GM23338 (cell line): ENCODE measurements around the gene DIAPH1. TPM values are rescaled to one million over a fixed set of nuclear protein-coding genes. Genes with fewer than 3 reads are reported as not detected.

Experiments
- ATAC-seq: fragments of 200-7000 bp; cut with Tn5 transposase; 3 replicates; pipeline ENCODE4 v1.9.1; 2020
- DNase-seq: peaks from one replicate; pipeline ENCODE4 v3.0.0-alpha.2; 2015; ENCODE audit warnings: low spot score
- H2AFZ ChIP-seq: fragments of 200-600 bp; sonication (generic); 2 replicates; pipeline ENCODE4 v1.8.0; 2016; ENCODE audit warnings: antibody characterized with exemption, mild to moderate bottlenecking, moderate library complexity
- H3F3A ChIP-seq: fragments of 200-600 bp; sonication (generic); replicated peaks from 2 replicates; pipeline ENCODE4 v1.8.0; 2017; ENCODE audit warnings: antibody characterized with exemption, mixed run types, low read depth
- H3K27ac ChIP-seq: fragments of 200-600 bp; sonication (generic); 2 replicates; pipeline ENCODE4 v1.6.1; 2016; ENCODE audit warnings: low read depth
- H3K27me3 ChIP-seq: fragments of 200-600 bp; sonication (generic); 2 replicates; pipeline ENCODE4 v1.8.0; 2016; ENCODE audit warnings: mild to moderate bottlenecking, mixed run types, moderate library complexity; ENCODE audit not compliant: insufficient read depth
- H3K36me3 ChIP-seq: fragments of 200-600 bp; sonication (generic); 2 replicates; pipeline ENCODE4 v1.8.0; 2016; ENCODE audit warnings: mild to moderate bottlenecking; ENCODE audit not compliant: insufficient read depth
- H3K4me1 ChIP-seq: fragments of 200-600 bp; sonication (generic); 2 replicates; pipeline ENCODE4 v1.8.0; 2016; ENCODE audit warnings: mild to moderate bottlenecking, moderate library complexity; ENCODE audit not compliant: insufficient read depth
- H3K4me2 ChIP-seq: fragments of 200-600 bp; sonication (generic); 2 replicates; pipeline ENCODE4 v1.7.1; 2017; ENCODE audit warnings: mixed run types
- H3K4me3 ChIP-seq: fragments of 200-600 bp; sonication (generic); 2 replicates; pipeline ENCODE4 v1.6.1; 2016; ENCODE audit warnings: mixed run types
- H3K79me2 ChIP-seq: fragments of 200-600 bp; sonication (generic); replicated peaks from 2 replicates; pipeline ENCODE4 v1.8.0; 2017; ENCODE audit warnings: mild to moderate bottlenecking; ENCODE audit not compliant: insufficient read depth
- H3K9me2 ChIP-seq: fragments of 200-600 bp; sonication (generic); 2 replicates; pipeline ENCODE4 v1.8.0; 2017; ENCODE audit not compliant: insufficient read depth
- H4K20me1 ChIP-seq: fragments of 200-600 bp; sonication (generic); replicated peaks from 2 replicates; pipeline ENCODE4 v1.8.0; 2017; ENCODE audit warnings: mild to moderate bottlenecking; ENCODE audit not compliant: insufficient read depth
- H3K27ac Mint-ChIP-seq: 2 replicates; pipeline ENCODE4 v1.8.0; 2020; ENCODE audit warnings: inconsistent platforms, mild to moderate bottlenecking, moderate library complexity, mixed read lengths
- H3K27me3 Mint-ChIP-seq: 3 replicates; pipeline ENCODE4 v1.8.0; 2022; ENCODE audit warnings: low read depth, mild to moderate bottlenecking, moderate library complexity, mixed read lengths, inconsistent platforms; ENCODE audit not compliant: insufficient read depth, poor library complexity
- H3K36me3 Mint-ChIP-seq: 3 replicates; pipeline ENCODE4 v1.8.0; 2021; ENCODE audit warnings: low read depth, mild to moderate bottlenecking, inconsistent platforms, moderate library complexity, mixed read lengths
- H3K4me1 Mint-ChIP-seq: 3 replicates; pipeline ENCODE4 v1.8.0; 2020; ENCODE audit warnings: mild to moderate bottlenecking, inconsistent platforms, mixed read lengths
- H3K4me3 Mint-ChIP-seq: 3 replicates; pipeline ENCODE4 v1.8.0; 2021; ENCODE audit warnings: moderate library complexity, mild to moderate bottlenecking, inconsistent platforms, mixed read lengths
- H3K9me3 Mint-ChIP-seq: 3 replicates; pipeline ENCODE4 v1.8.0; 2020; ENCODE audit warnings: moderate library complexity, mild to moderate bottlenecking, inconsistent platforms, mixed read lengths
- CREB1 ChIP-seq: fragments of 250-450 bp; sonication (Bioruptor Pico); IDR thresholded peaks from 2 replicates; pipeline ENCODE4 v1.5.0; 2020; ENCODE audit warnings: low read depth, mild to moderate bottlenecking, moderate library complexity
- JUNB ChIP-seq: IDR thresholded peaks from one replicate; pipeline ENCODE4 v1.6.1; 2016; ENCODE audit warnings: antibody characterized with exemption; ENCODE audit not compliant: unreplicated experiment
- polyA plus RNA-seq: library from polyadenylated mRNA; unstranded; fragments of >200 nt; fragmentation: Nextera tagmentation; extraction: Ambion mirVana; gene quantifications from 2 replicates; pipeline ENCODE4 v1.2.1, GENCODE V29; 2016
- total RNA-seq: library from RNA; depleted of rRNA; stranded (reverse); fragments of >200 nt; shearing (Covaris generic); gene quantifications from 2 replicates; pipeline ENCODE4 v1.2.3, GENCODE V29; 2014
- TF ChIP-seq, protein P1 (sequence below): fragments of 250-450 bp; sonication (Bioruptor Pico); IDR thresholded peaks from 2 replicates; pipeline ENCODE4 v1.5.0; 2020; ENCODE audit warnings: mild to moderate bottlenecking, moderate library complexity
- TF ChIP-seq, protein P2 (sequence below), 2 experiments: fragments of 200-600 bp in 1 of 2; sonication (generic) in 1 of 2; conservative IDR thresholded peaks; 2 replicates each; pipeline versions ENCODE4 v1.5.1 to v1.6.1; 2016 to 2017; ENCODE audit warnings: antibody characterized with exemption in 2 of 2, low read depth in 2 of 2, mild to moderate bottlenecking in 2 of 2, moderate library complexity in 1 of 2

The DIAPH1 gene
- total and polyA plus RNA-seq, 2 experiments from 2014 or later = 42.9 to 104 TPM

DNA sequence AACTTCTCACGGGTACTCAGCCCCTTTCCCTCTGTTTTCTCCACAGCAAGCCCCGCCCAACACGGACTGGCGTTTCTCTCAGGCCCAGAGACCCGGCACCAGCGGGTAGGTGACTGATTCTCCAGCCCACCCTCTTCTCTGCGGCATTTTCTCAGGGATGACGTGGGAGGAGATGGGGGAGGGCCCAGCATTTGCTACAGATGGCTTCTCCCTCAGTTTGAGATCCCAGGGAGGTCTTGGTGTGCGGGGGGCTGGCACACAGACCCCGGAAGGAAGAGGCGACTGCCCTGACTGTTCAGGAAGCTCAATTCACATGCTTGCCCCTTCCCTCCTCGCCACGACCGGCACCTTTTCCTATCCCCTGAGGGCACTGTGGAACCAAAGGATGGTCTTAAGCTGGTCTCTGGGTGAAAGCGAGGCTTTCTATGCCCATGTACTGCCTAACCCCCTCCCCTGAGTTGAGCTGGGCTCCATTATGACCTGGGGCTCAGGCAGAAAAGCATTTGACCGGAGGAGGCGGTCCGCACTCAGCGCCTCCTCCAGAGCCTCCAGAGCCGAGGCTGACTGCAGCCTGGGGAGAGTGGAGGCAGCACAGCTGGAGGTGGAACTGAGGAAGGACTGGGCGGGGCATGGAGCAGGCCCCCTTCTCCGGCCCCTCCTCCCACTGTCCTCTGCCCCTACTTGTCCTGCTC, 123.9 kb downstream of the DIAPH1 start:
- ATAC-seq (peak; percentile 11), DNase-seq (peak; percentile 62)
- H3K4me1 ChIP-seq = peaks cover 39% of the 10 kb centered on the region

More for the DNA sequence above, 123.9 kb downstream of the DIAPH1 start:
- H3F3A ChIP-seq = 0 out of 2 replicates have a peak, but pooled peaks cover 10% of the 10 kb centered on the region
- H3K9me2 ChIP-seq = no peaks in the 10 kb centered on the region; the same call in 1 of the 2 replicates
- H3K27ac ChIP-seq = no peak overlapping the region
- no peaks in the 10 kb centered on the region for H4K20me1 ChIP-seq
- H3K4me2 ChIP-seq = peak overlapping the region; percentile 79
- TF ChIP-seq, protein P1, sequence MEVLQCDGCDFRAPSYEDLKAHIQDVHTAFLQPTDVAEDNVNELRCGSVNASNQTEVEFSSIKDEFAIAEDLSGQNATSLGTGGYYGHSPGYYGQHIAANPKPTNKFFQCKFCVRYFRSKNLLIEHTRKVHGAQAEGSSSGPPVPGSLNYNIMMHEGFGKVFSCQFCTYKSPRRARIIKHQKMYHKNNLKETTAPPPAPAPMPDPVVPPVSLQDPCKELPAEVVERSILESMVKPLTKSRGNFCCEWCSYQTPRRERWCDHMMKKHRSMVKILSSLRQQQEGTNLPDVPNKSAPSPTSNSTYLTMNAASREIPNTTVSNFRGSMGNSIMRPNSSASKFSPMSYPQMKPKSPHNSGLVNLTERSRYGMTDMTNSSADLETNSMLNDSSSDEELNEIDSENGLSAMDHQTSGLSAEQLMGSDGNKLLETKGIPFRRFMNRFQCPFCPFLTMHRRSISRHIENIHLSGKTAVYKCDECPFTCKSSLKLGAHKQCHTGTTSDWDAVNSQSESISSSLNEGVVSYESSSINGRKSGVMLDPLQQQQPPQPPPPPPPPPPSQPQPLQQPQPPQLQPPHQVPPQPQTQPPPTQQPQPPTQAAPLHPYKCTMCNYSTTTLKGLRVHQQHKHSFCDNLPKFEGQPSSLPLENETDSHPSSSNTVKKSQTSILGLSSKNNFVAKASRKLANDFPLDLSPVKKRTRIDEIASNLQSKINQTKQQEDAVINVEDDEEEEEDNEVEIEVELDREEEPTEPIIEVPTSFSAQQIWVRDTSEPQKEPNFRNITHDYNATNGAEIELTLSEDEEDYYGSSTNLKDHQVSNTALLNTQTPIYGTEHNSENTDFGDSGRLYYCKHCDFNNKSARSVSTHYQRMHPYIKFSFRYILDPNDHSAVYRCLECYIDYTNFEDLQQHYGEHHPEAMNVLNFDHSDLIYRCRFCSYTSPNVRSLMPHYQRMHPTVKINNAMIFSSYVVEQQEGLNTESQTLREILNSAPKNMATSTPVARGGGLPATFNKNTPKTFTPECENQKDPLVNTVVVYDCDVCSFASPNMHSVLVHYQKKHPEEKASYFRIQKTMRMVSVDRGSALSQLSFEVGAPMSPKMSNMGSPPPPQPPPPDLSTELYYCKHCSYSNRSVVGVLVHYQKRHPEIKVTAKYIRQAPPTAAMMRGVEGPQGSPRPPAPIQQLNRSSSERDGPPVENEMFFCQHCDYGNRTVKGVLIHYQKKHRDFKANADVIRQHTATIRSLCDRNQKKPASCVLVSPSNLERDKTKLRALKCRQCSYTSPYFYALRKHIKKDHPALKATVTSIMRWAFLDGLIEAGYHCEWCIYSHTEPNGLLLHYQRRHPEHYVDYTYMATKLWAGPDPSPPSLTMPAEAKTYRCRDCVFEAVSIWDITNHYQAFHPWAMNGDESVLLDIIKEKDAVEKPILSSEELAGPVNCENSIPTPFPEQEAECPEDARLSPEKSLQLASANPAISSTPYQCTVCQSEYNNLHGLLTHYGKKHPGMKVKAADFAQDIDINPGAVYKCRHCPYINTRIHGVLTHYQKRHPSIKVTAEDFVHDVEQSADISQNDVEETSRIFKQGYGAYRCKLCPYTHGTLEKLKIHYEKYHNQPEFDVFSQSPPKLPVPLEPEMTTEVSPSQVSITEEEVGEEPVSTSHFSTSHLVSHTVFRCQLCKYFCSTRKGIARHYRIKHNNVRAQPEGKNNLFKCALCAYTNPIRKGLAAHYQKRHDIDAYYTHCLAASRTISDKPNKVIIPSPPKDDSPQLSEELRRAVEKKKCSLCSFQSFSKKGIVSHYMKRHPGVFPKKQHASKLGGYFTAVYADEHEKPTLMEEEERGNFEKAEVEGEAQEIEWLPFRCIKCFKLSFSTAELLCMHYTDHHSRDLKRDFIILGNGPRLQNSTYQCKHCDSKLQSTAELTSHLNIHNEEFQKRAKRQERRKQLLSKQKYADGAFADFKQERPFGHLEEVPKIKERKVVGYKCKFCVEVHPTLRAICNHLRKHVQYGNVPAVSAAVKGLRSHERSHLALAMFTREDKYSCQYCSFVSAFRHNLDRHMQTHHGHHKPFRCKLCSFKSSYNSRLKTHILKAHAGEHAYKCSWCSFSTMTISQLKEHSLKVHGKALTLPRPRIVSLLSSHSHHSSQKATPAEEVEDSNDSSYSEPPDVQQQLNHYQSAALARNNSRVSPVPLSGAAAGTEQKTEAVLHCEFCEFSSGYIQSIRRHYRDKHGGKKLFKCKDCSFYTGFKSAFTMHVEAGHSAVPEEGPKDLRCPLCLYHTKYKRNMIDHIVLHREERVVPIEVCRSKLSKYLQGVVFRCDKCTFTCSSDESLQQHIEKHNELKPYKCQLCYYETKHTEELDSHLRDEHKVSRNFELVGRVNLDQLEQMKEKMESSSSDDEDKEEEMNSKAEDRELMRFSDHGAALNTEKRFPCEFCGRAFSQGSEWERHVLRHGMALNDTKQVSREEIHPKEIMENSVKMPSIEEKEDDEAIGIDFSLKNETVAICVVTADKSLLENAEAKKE = no peak
- TF ChIP-seq JUNB (no peak), CREB1 (CRISPR knock-in tag) (0 out of 2 replicates have a peak, but pooled peaks have one; percentile 11)
- TF ChIP-seq, protein P2, sequence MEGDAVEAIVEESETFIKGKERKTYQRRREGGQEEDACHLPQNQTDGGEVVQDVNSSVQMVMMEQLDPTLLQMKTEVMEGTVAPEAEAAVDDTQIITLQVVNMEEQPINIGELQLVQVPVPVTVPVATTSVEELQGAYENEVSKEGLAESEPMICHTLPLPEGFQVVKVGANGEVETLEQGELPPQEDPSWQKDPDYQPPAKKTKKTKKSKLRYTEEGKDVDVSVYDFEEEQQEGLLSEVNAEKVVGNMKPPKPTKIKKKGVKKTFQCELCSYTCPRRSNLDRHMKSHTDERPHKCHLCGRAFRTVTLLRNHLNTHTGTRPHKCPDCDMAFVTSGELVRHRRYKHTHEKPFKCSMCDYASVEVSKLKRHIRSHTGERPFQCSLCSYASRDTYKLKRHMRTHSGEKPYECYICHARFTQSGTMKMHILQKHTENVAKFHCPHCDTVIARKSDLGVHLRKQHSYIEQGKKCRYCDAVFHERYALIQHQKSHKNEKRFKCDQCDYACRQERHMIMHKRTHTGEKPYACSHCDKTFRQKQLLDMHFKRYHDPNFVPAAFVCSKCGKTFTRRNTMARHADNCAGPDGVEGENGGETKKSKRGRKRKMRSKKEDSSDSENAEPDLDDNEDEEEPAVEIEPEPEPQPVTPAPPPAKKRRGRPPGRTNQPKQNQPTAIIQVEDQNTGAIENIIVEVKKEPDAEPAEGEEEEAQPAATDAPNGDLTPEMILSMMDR (conservative IDR thresholded peaks at IDR 0.05; ENCODE audit: low read depth in 2 of 2) = no peak
- H3K36me3 Mint-ChIP-seq = peaks cover 17% of the 10 kb centered on the region
- H3K27me3 Mint-ChIP-seq = peaks cover 54% of the 10 kb centered on the region
- peaks cover 49% of the 10 kb centered on the region for H3K4me1 Mint-ChIP-seq
- H3K27ac Mint-ChIP-seq = no peak overlapping the region
- H2AFZ ChIP-seq = peak overlapping the region; percentile 76
- peak overlapping the region; percentile 30 for H3K4me3 Mint-ChIP-seq
- no peaks in the 10 kb centered on the region for H3K9me3 Mint-ChIP-seq
- peak overlapping the region; percentile 51 for H3K4me3 ChIP-seq
- no peaks in the 10 kb centered on the region for H3K36me3 ChIP-seq
- H3K27me3 ChIP-seq = peaks cover 48% of the 10 kb centered on the region
- no peaks in the 10 kb centered on the region for H3K79me2 ChIP-seq
